ENCODE measurements around the gene CTXN3. TPM values are rescaled to one million over a fixed set of nuclear protein-coding genes. Genes with fewer than 3 reads are reported as not detected.

The CTXN3 gene
- total and polyA plus RNA-seq, 10 of the 15 experiments (the other 5 are each of a cell fraction or from before 2014, with no cell fraction given): not detected

DNA sequence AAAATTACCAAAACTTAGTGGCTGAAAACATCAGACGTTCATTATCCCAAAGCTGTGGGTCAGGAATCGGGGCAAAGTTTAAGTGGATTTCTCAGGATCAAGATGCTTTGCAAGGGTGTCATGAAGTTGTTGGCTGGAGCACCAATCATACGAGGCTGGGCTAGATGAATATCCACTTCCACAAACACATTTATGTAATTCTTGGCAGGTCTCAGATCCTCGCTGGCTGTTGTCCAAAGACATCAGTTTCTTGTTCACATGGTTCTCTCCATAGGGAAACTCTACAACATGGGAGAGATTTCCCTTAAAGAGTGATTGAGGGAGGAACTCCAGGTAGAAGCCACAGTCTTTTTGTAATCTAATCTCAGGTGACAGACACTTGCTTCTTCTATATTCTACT, 34.1 kb downstream of the CTXN3 start:
- no peak overlapping the region for H3K4me3 ChIP-seq
- SMC1A ChIA-PET (ENCODE audit: uncharacterized antibody, unreplicated experiment): interaction anchor here (1.1 to 1.2 kb wide), 2 partner anchors 30 to 33 kb away, joined by 3 to 4 read pairs; no protein-coding TSS in a partner anchor
- H2AFZ ChIP-seq (ENCODE audit: control insufficient read depth, low read depth, low read length): no peak overlapping the region
- H3K27me3 ChIP-seq (replicated peaks in 1 of 2; ENCODE audit: control insufficient read depth in 2 of 2, insufficient read depth in 2 of 2, low read length in 1 of 2): no peaks in the 10 kb centered on the region
- POLR2A ChIA-PET: no interaction called here
- ATAC-seq (no peak), DNase-seq (ENCODE audit: low read depth, low spot score) (no peak), FAIRE-seq (no peak)
- no peak overlapping the region for H3K27ac ChIP-seq (ENCODE audit: control insufficient read depth, insufficient read depth)
- no peak overlapping the region for H3K4me2 ChIP-seq (ENCODE audit: control insufficient read depth, insufficient read depth)
- no TSS peak for BruUV-seq (replicated peaks)
- 52% methylated on average over 4 of the region's 4 CpGs for WGBS (ENCODE audit: insufficient coverage, insufficient replicate concordance, low lambda C conversion rate, missing lambda C conversion rate)
- no peak for TF ChIP-seq SMC3 (IDR thresholded peaks at IDR 0.05; ENCODE audit: borderline replicate concordance, low read length)
- TF ChIP-seq SMAD1 (IDR thresholded peaks at IDR 0.05; ENCODE audit: low read depth, partially characterized antibody): no peak
- no peak for TF ChIP-seq BMI1 (IDR thresholded peaks at IDR 0.05; ENCODE audit: borderline replicate concordance)
- TF ChIP-seq POU2F2 (IDR thresholded peaks at IDR 0.05; ENCODE audit: borderline replicate concordance, low read depth, low read length): no peak
- no peak for TF ChIP-seq HDGF (IDR thresholded peaks at IDR 0.05)
- no peak for TF ChIP-seq MEF2A (IDR thresholded peaks at IDR 0.05; ENCODE audit: insufficient read depth, low read depth, low read length)
- no peak for TF ChIP-seq CREM (IDR thresholded peaks at IDR 0.05; ENCODE audit: low read depth)
- no peak for TF ChIP-seq NRF1 (conservative IDR thresholded peaks at IDR 0.05; ENCODE audit: low read depth, low read length)
- TF ChIP-seq, protein P1, sequence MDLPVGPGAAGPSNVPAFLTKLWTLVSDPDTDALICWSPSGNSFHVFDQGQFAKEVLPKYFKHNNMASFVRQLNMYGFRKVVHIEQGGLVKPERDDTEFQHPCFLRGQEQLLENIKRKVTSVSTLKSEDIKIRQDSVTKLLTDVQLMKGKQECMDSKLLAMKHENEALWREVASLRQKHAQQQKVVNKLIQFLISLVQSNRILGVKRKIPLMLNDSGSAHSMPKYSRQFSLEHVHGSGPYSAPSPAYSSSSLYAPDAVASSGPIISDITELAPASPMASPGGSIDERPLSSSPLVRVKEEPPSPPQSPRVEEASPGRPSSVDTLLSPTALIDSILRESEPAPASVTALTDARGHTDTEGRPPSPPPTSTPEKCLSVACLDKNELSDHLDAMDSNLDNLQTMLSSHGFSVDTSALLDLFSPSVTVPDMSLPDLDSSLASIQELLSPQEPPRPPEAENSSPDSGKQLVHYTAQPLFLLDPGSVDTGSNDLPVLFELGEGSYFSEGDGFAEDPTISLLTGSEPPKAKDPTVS (IDR thresholded peaks at IDR 0.05; ENCODE audit: low read depth, low read length): no peak
- no peak for TF ChIP-seq RB1 (IDR thresholded peaks at IDR 0.05; ENCODE audit: borderline replicate concordance)
- no peak for TF ChIP-seq PAX5 (IDR thresholded peaks at IDR 0.05; ENCODE audit: borderline replicate concordance, low read depth, low read length)
- TF ChIP-seq, protein P2, sequence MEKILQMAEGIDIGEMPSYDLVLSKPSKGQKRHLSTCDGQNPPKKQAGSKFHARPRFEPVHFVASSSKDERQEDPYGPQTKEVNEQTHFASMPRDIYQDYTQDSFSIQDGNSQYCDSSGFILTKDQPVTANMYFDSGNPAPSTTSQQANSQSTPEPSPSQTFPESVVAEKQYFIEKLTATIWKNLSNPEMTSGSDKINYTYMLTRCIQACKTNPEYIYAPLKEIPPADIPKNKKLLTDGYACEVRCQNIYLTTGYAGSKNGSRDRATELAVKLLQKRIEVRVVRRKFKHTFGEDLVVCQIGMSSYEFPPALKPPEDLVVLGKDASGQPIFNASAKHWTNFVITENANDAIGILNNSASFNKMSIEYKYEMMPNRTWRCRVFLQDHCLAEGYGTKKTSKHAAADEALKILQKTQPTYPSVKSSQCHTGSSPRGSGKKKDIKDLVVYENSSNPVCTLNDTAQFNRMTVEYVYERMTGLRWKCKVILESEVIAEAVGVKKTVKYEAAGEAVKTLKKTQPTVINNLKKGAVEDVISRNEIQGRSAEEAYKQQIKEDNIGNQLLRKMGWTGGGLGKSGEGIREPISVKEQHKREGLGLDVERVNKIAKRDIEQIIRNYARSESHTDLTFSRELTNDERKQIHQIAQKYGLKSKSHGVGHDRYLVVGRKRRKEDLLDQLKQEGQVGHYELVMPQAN (conservative IDR thresholded peaks at IDR 0.05): no peak
- TF ChIP-seq GATAD2B (conservative IDR thresholded peaks at IDR 0.05; ENCODE audit: low read depth): no peak
- TF ChIP-seq NR2C2 (IDR thresholded peaks at IDR 0.05; ENCODE audit: borderline replicate concordance, control insufficient read depth, insufficient read length, low read depth): no peak
- H3K9me3 ChIP-seq (replicated peaks; ENCODE audit: control insufficient read depth, insufficient read depth, low read length): no peaks in the 10 kb centered on the region
- no peaks in the 10 kb centered on the region for H3K4me1 ChIP-seq (ENCODE audit: control insufficient read depth, insufficient read depth, low read length)
- in situ Hi-C loops (cut with MboI): no loop called here
- H3K9ac ChIP-seq (ENCODE audit: control insufficient read depth, insufficient read depth, low read length): no peak overlapping the region
- RAD21 ChIA-PET (ENCODE audit: unreplicated experiment): no interaction called here
- H3K79me2 ChIP-seq (ENCODE audit: control insufficient read depth, insufficient read depth, low read length): no peaks in the 10 kb centered on the region
- intact Hi-C loops (cut with micrococcal nuclease; ENCODE audit: unreplicated experiment): no loop called here
- no peaks in the 10 kb centered on the region for H3K36me3 ChIP-seq (ENCODE audit: control insufficient read depth in 2 of 2, insufficient read depth in 2 of 2, low read length in 1 of 2)
- no peaks in the 10 kb centered on the region for H4K20me1 ChIP-seq (ENCODE audit: control insufficient read depth, insufficient read depth)
- CTCF ChIA-PET: no interaction called here
